Body of pancreas (tissue), 4 donors: ENCODE data around the gene PCIF1. TPM values are rescaled to one million over a fixed set of nuclear protein-coding genes. Genes with fewer than 3 reads are reported as not detected.
"Not testable (repeated sequence)": the region's sequence is repeated elsewhere in the genome, so short reads cannot be mapped to it uniquely, and the experiment has no call there.

Experiments used
- ATAC-seq: fragments of 150-250 bp; one replicate; pipeline ENCODE4 v1.9.1; 2016
- DNase-seq, 4 donors: peaks; one replicate each; pipeline ENCODE4 v3.0.0-alpha.2; 2019
- H3K27ac ChIP-seq, 4 donors: fragments of 200-600 bp; sonication (generic); 1 replicate in 3 of 4; 2 replicates in 1 of 4; pipeline versions ENCODE4 v1.5.1 to v1.6.1; 2016 to 2019; ENCODE audit warnings: mild to moderate bottlenecking in 1 of 4, mixed read lengths in 1 of 4, moderate library complexity in 1 of 4
- H3K27me3 ChIP-seq, 2 donors: fragments of 200-600 bp; sonication (generic); one replicate each; pipeline ENCODE4 v1.6.0; 2016; ENCODE audit warnings: mild to moderate bottlenecking in 1 of 2
- H3K36me3 ChIP-seq, 2 donors: fragments of 200-600 bp; sonication (generic); replicated peaks in 1 of 2; 2 replicates each; pipeline ENCODE4 v1.5.1; 2016; ENCODE audit warnings: low read depth in 2 of 2; ENCODE audit not compliant: insufficient read depth in 1 of 2
- H3K4me1 ChIP-seq: fragments of 200-600 bp; sonication (generic); one replicate; pipeline ENCODE4 v1.6.0; 2016
- H3K4me3 ChIP-seq, 2 donors: fragments of 200-600 bp; sonication (generic); 1 replicate in 1 of 2; 2 replicates in 1 of 2; pipeline ENCODE4 v1.5.1; 2016 to 2019
- H3K9me3 ChIP-seq, 3 donors: fragments of 200-600 bp; sonication (generic); 1 replicate in 2 of 3; 2 replicates in 1 of 3; pipeline ENCODE4 v1.5.1; 2016
- POLR2A ChIP-seq, 3 donors: fragments of 450-650 bp; IDR thresholded peaks; one replicate each; pipeline ENCODE4 v1.6.1; 2016; ENCODE audit warnings: antibody characterized with exemption in 3 of 3, mild to moderate bottlenecking in 2 of 3
- WGBS, 2 donors: methylation state at CpG; one replicate each; pipeline ENCODE4 v1.1.5; 2017; 5-methylcytosine and 5-hydroxymethylcytosine counted together
- intact Hi-C: fragments of 100-400 bp; cut with DNase I; formaldehyde crosslinking; loops from one replicate; pipeline ENCODE4 v1.15.1; 2023
- total RNA-seq, 2 donors: library from RNA; depleted of rRNA; stranded (reverse); fragments of >200 nt; gene quantifications; one replicate each; pipeline ENCODE4 v1.1.0, GENCODE V29; 2016
- TF ChIP-seq, protein P1 (sequence below), 7 experiments: fragments of 450-650 bp in 4 of 7; fragments of 200-600 bp in 3 of 7; sonication (generic) in 3 of 7; IDR thresholded peaks; one replicate each; pipeline ENCODE4 v1.5.1; 2016 to 2019; ENCODE audit warnings: antibody characterized with exemption in 7 of 7

Gene PCIF1
- total RNA-seq, 2 donors from 2014 or later = 20.2 to 28.7 TPM

DNA sequence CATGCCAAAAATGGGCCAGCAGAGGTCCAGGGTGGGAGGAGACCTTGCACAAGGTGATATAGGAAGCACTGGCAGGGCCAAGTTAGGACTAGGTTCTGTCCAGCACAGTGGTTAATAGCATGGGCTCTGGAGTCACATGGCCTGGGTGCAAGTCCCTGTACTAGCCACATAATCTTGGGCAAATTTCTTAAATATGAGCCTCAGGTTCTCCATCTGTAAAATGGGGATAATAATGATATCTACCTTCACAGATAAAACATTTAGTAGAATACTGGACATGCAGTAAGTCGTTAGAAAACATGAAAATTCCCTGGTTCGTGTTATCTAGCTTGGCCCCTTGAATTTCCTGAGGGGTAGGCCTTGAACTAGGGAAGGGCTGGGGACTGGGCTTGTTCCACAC, 37.2 kb upstream of the PCIF1 start:
- 69 to 72% methylated on average over 2 of the region's 2 CpGs for WGBS, 2 donors

DNA sequence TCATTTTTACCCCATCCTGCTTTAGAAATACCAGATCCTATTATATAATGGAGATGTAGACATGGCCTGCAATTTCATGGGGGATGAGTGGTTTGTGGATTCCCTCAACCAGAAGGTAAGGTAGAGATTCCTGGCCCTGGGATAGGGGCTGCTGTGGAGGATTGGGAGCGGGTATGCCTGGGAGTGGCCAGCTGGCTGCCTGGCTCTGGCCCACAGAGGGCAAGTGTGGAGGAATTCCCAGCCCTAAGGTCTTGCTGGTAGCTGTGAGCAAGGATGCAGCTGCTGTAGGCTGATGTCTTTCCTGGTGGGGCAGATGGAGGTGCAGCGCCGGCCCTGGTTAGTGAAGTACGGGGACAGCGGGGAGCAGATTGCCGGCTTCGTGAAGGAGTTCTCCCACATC, 36.8 kb upstream of the PCIF1 start:
- WGBS, 2 donors = 90 to 94% methylated on average over 7 of the region's 7 CpGs
- DNase-seq (no peak), ATAC-seq (no peak)
- H3K4me1 ChIP-seq = peaks cover 5% of the 10 kb centered on the region
- no peaks in the 10 kb centered on the region for H3K9me3 ChIP-seq
- H3K36me3 ChIP-seq = peaks cover 0 to 21% of the 10 kb centered on the region in 2 donors
- H3K27ac ChIP-seq = no peak overlapping the region
- no peak for TF ChIP-seq POLR2A (IDR thresholded peaks at IDR 0.05)
- TF ChIP-seq, protein P1, sequence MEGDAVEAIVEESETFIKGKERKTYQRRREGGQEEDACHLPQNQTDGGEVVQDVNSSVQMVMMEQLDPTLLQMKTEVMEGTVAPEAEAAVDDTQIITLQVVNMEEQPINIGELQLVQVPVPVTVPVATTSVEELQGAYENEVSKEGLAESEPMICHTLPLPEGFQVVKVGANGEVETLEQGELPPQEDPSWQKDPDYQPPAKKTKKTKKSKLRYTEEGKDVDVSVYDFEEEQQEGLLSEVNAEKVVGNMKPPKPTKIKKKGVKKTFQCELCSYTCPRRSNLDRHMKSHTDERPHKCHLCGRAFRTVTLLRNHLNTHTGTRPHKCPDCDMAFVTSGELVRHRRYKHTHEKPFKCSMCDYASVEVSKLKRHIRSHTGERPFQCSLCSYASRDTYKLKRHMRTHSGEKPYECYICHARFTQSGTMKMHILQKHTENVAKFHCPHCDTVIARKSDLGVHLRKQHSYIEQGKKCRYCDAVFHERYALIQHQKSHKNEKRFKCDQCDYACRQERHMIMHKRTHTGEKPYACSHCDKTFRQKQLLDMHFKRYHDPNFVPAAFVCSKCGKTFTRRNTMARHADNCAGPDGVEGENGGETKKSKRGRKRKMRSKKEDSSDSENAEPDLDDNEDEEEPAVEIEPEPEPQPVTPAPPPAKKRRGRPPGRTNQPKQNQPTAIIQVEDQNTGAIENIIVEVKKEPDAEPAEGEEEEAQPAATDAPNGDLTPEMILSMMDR (IDR thresholded peaks at IDR 0.05) = no peak
- no peak overlapping the region for H3K4me3 ChIP-seq
- intact Hi-C loops = loop anchor here (10.0 kb wide), 1 partner anchor 67 kb away; no protein-coding TSS in a partner anchor
- H3K27me3 ChIP-seq = no peaks in the 10 kb centered on the region

More for the DNA sequence above, 37.2 kb upstream of the PCIF1 start:
- DNase-seq = no peak
- Histone ChIP-seq H3K36me3 (peaks cover 0 to 21% of the 10 kb centered on the region in 2 donors), H3K4me1 (peaks cover 9% of the 10 kb centered on the region), H3K4me3 (no peak overlapping the region), H3K27ac (no peak overlapping the region), H3K27me3 (no peaks in the 10 kb centered on the region), H3K9me3 (no peaks in the 10 kb centered on the region)
- ATAC-seq = no peak
- TF ChIP-seq, protein P1 (IDR thresholded peaks at IDR 0.05) = no peak
- no peak for TF ChIP-seq POLR2A (IDR thresholded peaks at IDR 0.05)
- intact Hi-C loops = loop anchor here (10.0 kb wide), 1 partner anchor 68 kb away; no protein-coding TSS in a partner anchor

DNA sequence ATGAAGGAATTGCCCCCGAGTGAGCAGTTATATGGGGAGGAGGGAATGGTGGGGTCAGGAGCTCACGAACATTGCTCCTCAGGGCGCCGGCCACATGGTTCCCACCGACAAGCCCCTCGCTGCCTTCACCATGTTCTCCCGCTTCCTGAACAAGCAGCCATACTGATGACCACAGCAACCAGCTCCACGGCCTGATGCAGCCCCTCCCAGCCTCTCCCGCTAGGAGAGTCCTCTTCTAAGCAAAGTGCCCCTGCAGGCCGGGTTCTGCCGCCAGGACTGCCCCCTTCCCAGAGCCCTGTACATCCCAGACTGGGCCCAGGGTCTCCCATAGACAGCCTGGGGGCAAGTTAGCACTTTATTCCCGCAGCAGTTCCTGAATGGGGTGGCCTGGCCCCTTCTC, 36.2 kb upstream of the PCIF1 start:
- H3K27me3 ChIP-seq = no peaks in the 10 kb centered on the region
- peaks cover 0 to 21% of the 10 kb centered on the region in 2 donors for H3K36me3 ChIP-seq
- no peak for ATAC-seq
- no peak for TF ChIP-seq POLR2A (IDR thresholded peaks at IDR 0.05)
- TF ChIP-seq, protein P1 (IDR thresholded peaks at IDR 0.05) = no peak
- intact Hi-C loops = loop anchor here (10.0 kb wide), 1 partner anchor 67 kb away; no protein-coding TSS in a partner anchor
- no peaks in the 10 kb centered on the region for H3K4me1 ChIP-seq
- no peak for DNase-seq
- H3K9me3 ChIP-seq = no peaks in the 10 kb centered on the region
- H3K27ac ChIP-seq = no peak overlapping the region
- WGBS, 2 donors = 90 to 91% methylated on average over 11 of the region's 12 CpGs
- H3K4me3 ChIP-seq = no peak overlapping the region

DNA sequence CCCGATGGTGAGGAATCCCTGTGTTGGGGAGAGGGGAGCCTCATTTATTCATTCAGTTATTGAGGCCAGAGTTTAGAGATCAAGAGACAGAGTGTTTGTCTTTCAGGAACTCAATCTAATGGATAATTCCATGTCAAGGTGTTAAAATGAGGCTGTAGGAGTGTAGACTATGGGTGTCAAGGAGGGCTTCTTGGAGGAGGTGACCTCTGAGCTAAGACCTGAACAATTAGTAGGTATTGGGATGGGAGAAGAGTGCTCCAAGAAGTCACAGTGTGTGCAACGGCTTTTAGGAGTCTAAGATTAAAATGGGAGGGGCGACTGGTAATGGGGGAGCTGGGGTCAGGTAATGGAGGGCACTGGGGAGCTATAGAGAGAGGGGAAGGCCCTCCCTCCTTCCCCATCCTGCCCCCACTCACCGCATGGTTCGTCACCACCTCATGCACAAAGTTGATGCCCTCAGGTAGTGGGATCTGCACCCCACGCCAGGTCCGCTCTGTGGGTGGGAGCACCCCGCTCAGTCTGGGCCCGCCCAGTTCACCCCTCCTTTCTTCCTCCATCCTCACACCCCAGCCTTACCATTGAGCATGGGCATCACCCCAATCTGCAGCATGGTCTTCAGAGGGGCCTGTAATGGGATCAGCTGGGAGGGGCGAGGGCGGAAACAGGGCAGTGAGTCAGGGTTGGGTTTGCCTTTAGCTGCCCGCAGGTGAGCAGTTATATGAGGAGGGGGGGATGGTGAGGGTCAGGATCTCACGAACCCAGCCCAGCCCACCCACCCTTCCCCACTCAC, 35.2 kb upstream of the PCIF1 start:
- TF ChIP-seq, protein P1 (IDR thresholded peaks at IDR 0.05) = no peak
- TF ChIP-seq POLR2A (IDR thresholded peaks at IDR 0.05) = no peak
- Histone ChIP-seq H3K36me3 (peaks cover 0 to 24% of the 10 kb centered on the region in 2 donors), H3K27ac (no peak overlapping the region), H3K27me3 (no peaks in the 10 kb centered on the region), H3K4me3 (no peak overlapping the region), H3K4me1 (no peaks in the 10 kb centered on the region), H3K9me3 (no peaks in the 10 kb centered on the region)
- DNase-seq = no peak
- 84% methylated on average over 11 to 13 of the region's 13 CpGs for WGBS, 2 donors
- ATAC-seq = no peak
- intact Hi-C loops = loop anchor here (10.0 kb wide), 1 partner anchor 66 kb away; no protein-coding TSS in a partner anchor

DNA sequence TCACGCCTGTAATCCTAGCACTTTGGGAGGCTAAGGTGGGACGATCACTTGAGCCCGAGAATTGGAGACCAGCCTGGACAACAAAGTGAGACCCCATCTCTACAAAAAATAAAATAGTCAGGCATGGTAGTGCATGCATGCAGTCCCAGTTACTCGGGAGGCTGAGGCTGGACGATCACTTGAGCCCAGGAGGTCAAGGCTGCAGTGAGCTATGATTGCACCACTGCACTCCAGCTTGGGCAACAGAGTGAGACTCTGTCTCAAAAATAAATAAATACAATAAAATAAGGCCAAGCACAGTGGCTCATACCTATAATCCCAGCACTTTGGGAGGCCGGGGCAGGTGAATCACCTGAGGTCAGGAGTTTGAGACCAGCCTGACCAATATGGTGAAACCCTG, 33.2 kb upstream of the PCIF1 start:
- H3K9me3 ChIP-seq, ATAC-seq, H3K27ac ChIP-seq, H3K4me3 ChIP-seq, DNase-seq, intact Hi-C loops, H3K4me1 ChIP-seq, H3K27me3 ChIP-seq: not testable (repeated sequence)
- peaks cover 0 to 21% of the 10 kb centered on the region in 2 donors for H3K36me3 ChIP-seq
- WGBS, 2 donors = 92 to 95% methylated on average over 6 of the region's 6 CpGs
